ENCODE data around the gene SORCS2.
A peak's percentile ranks its signal among the peaks of the same experiment; 100 is the strongest.

Gene SORCS2

GRCh38 chr4:7638984-7639789, 446.8 kb downstream of the SORCS2 start:
- no peaks in the 10 kb centered on the region for H3K79me1 ChIP-seq (ENCODE audit: low read length)
- no peak overlapping the region for H2BK5ac ChIP-seq (ENCODE audit: low read depth, low read length, poor library complexity)
- no peak overlapping the region for H2BK120ac ChIP-seq (ENCODE audit: insufficient read depth, low read length, poor library complexity)
- H3K9ac ChIP-seq (ENCODE audit: low read length), result no peak overlapping the region
- DNase-seq, result peak in 1 of 2 donors; percentile 28
- H4K91ac ChIP-seq (ENCODE audit: low read depth, low read length), result no peak overlapping the region
- no peak overlapping the region for H2AFZ ChIP-seq (ENCODE audit: insufficient read depth, low read length, poor library complexity)
- no peak overlapping the region for H3K23ac ChIP-seq (ENCODE audit: low read length)
- H4K12ac ChIP-seq (ENCODE audit: low read depth, low read length), result no peak overlapping the region
- H3K27me3 ChIP-seq (ENCODE audit: insufficient read depth, low read length), result no peaks in the 10 kb centered on the region
- H3K4me2 ChIP-seq (ENCODE audit: low read length), result no peak overlapping the region
- H3K18ac ChIP-seq (ENCODE audit: low read length), result no peak overlapping the region
- H3K4ac ChIP-seq (ENCODE audit: low read depth, low read length), result no peak overlapping the region
- H3K9me3 ChIP-seq (ENCODE audit: insufficient read depth, low read depth, low read length), result peaks cover 13% of the 10 kb centered on the region
- no peaks in the 10 kb centered on the region for H3K36me3 ChIP-seq (ENCODE audit: control insufficient read depth in 1 of 2, insufficient read depth in 2 of 2, low read length in 2 of 2)
- peak overlapping the region; percentile 14 for H3K4me3 ChIP-seq (ENCODE audit: low read depth, low read length)
- 100% methylated on average over 3 of the region's 7 CpGs for WGBS (ENCODE audit: extremely low coverage, insufficient coverage, insufficient read length)
- no peak overlapping the region for H3K14ac ChIP-seq (ENCODE audit: low read length)
- no peaks in the 10 kb centered on the region for H3K4me1 ChIP-seq (ENCODE audit: control insufficient read depth in 1 of 2, insufficient read depth in 2 of 2, low read length in 2 of 2)
- no peak overlapping the region for H4K8ac ChIP-seq (ENCODE audit: low read depth, low read length)
- H3K27ac ChIP-seq (ENCODE audit: low read depth, low read length), result no peak overlapping the region
- no peak overlapping the region for H2AK5ac ChIP-seq (ENCODE audit: low read length)
- no peak overlapping the region for H2BK12ac ChIP-seq (ENCODE audit: low read length)
- no peaks in the 10 kb centered on the region for H3K79me2 ChIP-seq (ENCODE audit: control insufficient read depth, insufficient read depth, low read length, poor library complexity)

GRCh38 chr4:7640136-7640535, 447.8 kb downstream of the SORCS2 start:
- Histone ChIP-seq H3K79me2 (ENCODE audit: control insufficient read depth, insufficient read depth, low read length, poor library complexity) (no peaks in the 10 kb centered on the region), H3K18ac (ENCODE audit: low read length) (no peak overlapping the region)
- no CpG with 5 or more reads among the region's 6 CpGs for WGBS (ENCODE audit: extremely low coverage, insufficient coverage, insufficient read length)

GRCh38 chr4:7641712-7642111, 449.4 kb downstream of the SORCS2 start:
- Histone ChIP-seq H3K9me3 (ENCODE audit: insufficient read depth, low read depth, low read length) (peaks cover 17% of the 10 kb centered on the region), H3K4me3 (ENCODE audit: low read depth, low read length) (no peak overlapping the region), H3K4me2 (ENCODE audit: low read length) (no peak overlapping the region), H2AK5ac (ENCODE audit: low read length) (no peak overlapping the region), H3K9ac (ENCODE audit: low read length) (no peak overlapping the region), H2BK120ac (ENCODE audit: insufficient read depth, low read length, poor library complexity) (no peak overlapping the region), H3K18ac (ENCODE audit: low read length) (no peak overlapping the region), H3K14ac (ENCODE audit: low read length) (no peak overlapping the region), H3K23ac (ENCODE audit: low read length) (no peak overlapping the region), H2BK12ac (ENCODE audit: low read length) (no peak overlapping the region), H2AFZ (ENCODE audit: insufficient read depth, low read length, poor library complexity) (no peak overlapping the region), H3K79me2 (ENCODE audit: control insufficient read depth, insufficient read depth, low read length, poor library complexity) (no peaks in the 10 kb centered on the region), H3K36me3 (ENCODE audit: control insufficient read depth in 1 of 2, insufficient read depth in 2 of 2, low read length in 2 of 2) (no peaks in the 10 kb centered on the region), H3K27me3 (ENCODE audit: insufficient read depth, low read length) (no peaks in the 10 kb centered on the region), H3K79me1 (ENCODE audit: low read length) (no peaks in the 10 kb centered on the region), H4K12ac (ENCODE audit: low read depth, low read length) (no peak overlapping the region), H3K4me1 (ENCODE audit: control insufficient read depth in 1 of 2, insufficient read depth in 2 of 2, low read length in 2 of 2) (no peaks in the 10 kb centered on the region), H4K91ac (ENCODE audit: low read depth, low read length) (no peak overlapping the region), H3K4ac (ENCODE audit: low read depth, low read length) (no peak overlapping the region), H4K8ac (ENCODE audit: low read depth, low read length) (no peak overlapping the region), H2BK5ac (ENCODE audit: low read depth, low read length, poor library complexity) (no peak overlapping the region), H3K27ac (ENCODE audit: low read depth, low read length) (no peak overlapping the region)
- DNase-seq, result no peak

More at GRCh38 chr4:7640136-7640535, 447.8 kb downstream of the SORCS2 start:
- Histone ChIP-seq H2AK5ac (ENCODE audit: low read length) (no peak overlapping the region), H3K23ac (ENCODE audit: low read length) (no peak overlapping the region), H3K9me3 (ENCODE audit: insufficient read depth, low read depth, low read length) (peaks cover 17% of the 10 kb centered on the region), H3K4ac (ENCODE audit: low read depth, low read length) (no peak overlapping the region), H3K79me1 (ENCODE audit: low read length) (no peaks in the 10 kb centered on the region), H4K8ac (ENCODE audit: low read depth, low read length) (no peak overlapping the region), H3K4me1 (ENCODE audit: control insufficient read depth in 1 of 2, insufficient read depth in 2 of 2, low read length in 2 of 2) (no peaks in the 10 kb centered on the region), H2BK120ac (ENCODE audit: insufficient read depth, low read length, poor library complexity) (no peak overlapping the region), H3K27me3 (ENCODE audit: insufficient read depth, low read length) (no peaks in the 10 kb centered on the region), H3K27ac (ENCODE audit: low read depth, low read length) (no peak overlapping the region), H3K4me2 (ENCODE audit: low read length) (no peak overlapping the region), H4K12ac (ENCODE audit: low read depth, low read length) (no peak overlapping the region), H3K4me3 (ENCODE audit: low read depth, low read length) (no peak overlapping the region), H3K36me3 (ENCODE audit: control insufficient read depth in 1 of 2, insufficient read depth in 2 of 2, low read length in 2 of 2) (no peaks in the 10 kb centered on the region), H3K9ac (ENCODE audit: low read length) (no peak overlapping the region), H2AFZ (ENCODE audit: insufficient read depth, low read length, poor library complexity) (no peak overlapping the region), H3K14ac (ENCODE audit: low read length) (no peak overlapping the region), H2BK5ac (ENCODE audit: low read depth, low read length, poor library complexity) (no peak overlapping the region), H2BK12ac (ENCODE audit: low read length) (no peak overlapping the region), H4K91ac (ENCODE audit: low read depth, low read length) (no peak overlapping the region)
- DNase-seq, result no peak

GRCh38 chr4:7642741-7643458, 450.6 kb downstream of the SORCS2 start:
- H4K12ac ChIP-seq (ENCODE audit: low read depth, low read length), result no peak overlapping the region

More at GRCh38 chr4:7642741-7643458, 450.6 kb downstream of the SORCS2 start:
- Histone ChIP-seq H3K23ac (ENCODE audit: low read length) (no peak overlapping the region), H2AFZ (ENCODE audit: insufficient read depth, low read length, poor library complexity) (no peak overlapping the region), H3K4me1 (ENCODE audit: control insufficient read depth in 1 of 2, insufficient read depth in 2 of 2, low read length in 2 of 2) (peaks cover 1 to 2% of the 10 kb centered on the region in 2 experiments), H4K91ac (ENCODE audit: low read depth, low read length) (no peak overlapping the region), H3K36me3 (ENCODE audit: control insufficient read depth in 1 of 2, insufficient read depth in 2 of 2, low read length in 2 of 2) (no peaks in the 10 kb centered on the region), H3K4me3 (ENCODE audit: low read depth, low read length) (no peak overlapping the region), H3K27ac (ENCODE audit: low read depth, low read length) (no peak overlapping the region), H3K9me3 (ENCODE audit: insufficient read depth, low read depth, low read length) (peaks cover 17% of the 10 kb centered on the region), H3K4ac (ENCODE audit: low read depth, low read length) (no peak overlapping the region), H3K27me3 (ENCODE audit: insufficient read depth, low read length) (no peaks in the 10 kb centered on the region), H3K79me1 (ENCODE audit: low read length) (no peaks in the 10 kb centered on the region), H4K8ac (ENCODE audit: low read depth, low read length) (no peak overlapping the region), H3K18ac (ENCODE audit: low read length) (no peak overlapping the region), H2AK5ac (ENCODE audit: low read length) (no peak overlapping the region), H2BK12ac (ENCODE audit: low read length) (no peak overlapping the region), H2BK5ac (ENCODE audit: low read depth, low read length, poor library complexity) (no peak overlapping the region), H3K4me2 (ENCODE audit: low read length) (no peak overlapping the region), H2BK120ac (ENCODE audit: insufficient read depth, low read length, poor library complexity) (no peak overlapping the region), H3K9ac (ENCODE audit: low read length) (no peak overlapping the region), H3K79me2 (ENCODE audit: control insufficient read depth, insufficient read depth, low read length, poor library complexity) (no peaks in the 10 kb centered on the region), H3K14ac (ENCODE audit: low read length) (no peak overlapping the region)
- no CpG with 5 or more reads among the region's 9 CpGs for WGBS (ENCODE audit: extremely low coverage, insufficient coverage, insufficient read length)
- DNase-seq, result no peak

Data from trophoblast cell (in vitro differentiated cells and primary cell).